Measurements from ENCODE around the gene IRX2.

DNA sequence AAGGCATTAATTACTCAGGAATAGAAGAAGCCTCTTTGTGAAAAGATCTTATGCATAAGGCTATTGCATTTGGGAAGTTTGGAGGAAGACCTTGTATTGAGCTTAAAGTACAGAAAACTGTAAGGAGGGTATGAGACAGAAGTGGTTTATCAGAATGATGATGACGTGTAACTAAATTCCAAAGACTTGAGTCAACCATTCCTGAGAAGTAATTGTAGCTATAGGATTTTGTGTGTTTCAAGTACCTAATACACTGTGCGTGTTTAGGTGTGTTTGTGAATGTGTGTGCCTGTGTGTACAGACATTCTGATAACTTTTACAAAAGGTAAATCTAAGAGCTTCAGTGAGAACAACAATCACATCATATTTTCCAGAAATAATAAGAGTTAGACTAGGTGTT lies 46.5 kb upstream of the IRX2 start:
- TF ChIP-seq, protein P1, sequence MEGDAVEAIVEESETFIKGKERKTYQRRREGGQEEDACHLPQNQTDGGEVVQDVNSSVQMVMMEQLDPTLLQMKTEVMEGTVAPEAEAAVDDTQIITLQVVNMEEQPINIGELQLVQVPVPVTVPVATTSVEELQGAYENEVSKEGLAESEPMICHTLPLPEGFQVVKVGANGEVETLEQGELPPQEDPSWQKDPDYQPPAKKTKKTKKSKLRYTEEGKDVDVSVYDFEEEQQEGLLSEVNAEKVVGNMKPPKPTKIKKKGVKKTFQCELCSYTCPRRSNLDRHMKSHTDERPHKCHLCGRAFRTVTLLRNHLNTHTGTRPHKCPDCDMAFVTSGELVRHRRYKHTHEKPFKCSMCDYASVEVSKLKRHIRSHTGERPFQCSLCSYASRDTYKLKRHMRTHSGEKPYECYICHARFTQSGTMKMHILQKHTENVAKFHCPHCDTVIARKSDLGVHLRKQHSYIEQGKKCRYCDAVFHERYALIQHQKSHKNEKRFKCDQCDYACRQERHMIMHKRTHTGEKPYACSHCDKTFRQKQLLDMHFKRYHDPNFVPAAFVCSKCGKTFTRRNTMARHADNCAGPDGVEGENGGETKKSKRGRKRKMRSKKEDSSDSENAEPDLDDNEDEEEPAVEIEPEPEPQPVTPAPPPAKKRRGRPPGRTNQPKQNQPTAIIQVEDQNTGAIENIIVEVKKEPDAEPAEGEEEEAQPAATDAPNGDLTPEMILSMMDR (conservative IDR thresholded peaks at IDR 0.05; ENCODE audit: low read length): no peak
- no peak for TF ChIP-seq EZH2phosphoT487 (IDR thresholded peaks at IDR 0.05; ENCODE audit: borderline replicate concordance)
